GM13977 (cell line): ENCODE measurements around the gene CNDP1.

Experiments used
- DNase-seq: peaks from one replicate; pipeline ENCODE4 v3.0.0; 2012; ENCODE audit warnings: low spot score
- in situ Hi-C: fragments of 300-500 bp; cut with MboI; formaldehyde crosslinking; loops from one replicate; pipeline ENCODE4 v1.12.0; 2022; ENCODE audit warnings: low sequenced_read_pairs, low pct_unique_long_range_greater_than_20kb, mixed read lengths, inconsistent platforms; ENCODE audit not compliant: unreplicated experiment
- TF ChIP-seq, protein P1 (sequence below): IDR thresholded peaks from 2 replicates; pipeline ENCODE4 v1.5.1; 2012; ENCODE audit warnings: mild to moderate bottlenecking, control low read depth; ENCODE audit not compliant: insufficient read depth; ENCODE audit errors: extremely low read depth, missing control alignments

The CNDP1 gene

DNA sequence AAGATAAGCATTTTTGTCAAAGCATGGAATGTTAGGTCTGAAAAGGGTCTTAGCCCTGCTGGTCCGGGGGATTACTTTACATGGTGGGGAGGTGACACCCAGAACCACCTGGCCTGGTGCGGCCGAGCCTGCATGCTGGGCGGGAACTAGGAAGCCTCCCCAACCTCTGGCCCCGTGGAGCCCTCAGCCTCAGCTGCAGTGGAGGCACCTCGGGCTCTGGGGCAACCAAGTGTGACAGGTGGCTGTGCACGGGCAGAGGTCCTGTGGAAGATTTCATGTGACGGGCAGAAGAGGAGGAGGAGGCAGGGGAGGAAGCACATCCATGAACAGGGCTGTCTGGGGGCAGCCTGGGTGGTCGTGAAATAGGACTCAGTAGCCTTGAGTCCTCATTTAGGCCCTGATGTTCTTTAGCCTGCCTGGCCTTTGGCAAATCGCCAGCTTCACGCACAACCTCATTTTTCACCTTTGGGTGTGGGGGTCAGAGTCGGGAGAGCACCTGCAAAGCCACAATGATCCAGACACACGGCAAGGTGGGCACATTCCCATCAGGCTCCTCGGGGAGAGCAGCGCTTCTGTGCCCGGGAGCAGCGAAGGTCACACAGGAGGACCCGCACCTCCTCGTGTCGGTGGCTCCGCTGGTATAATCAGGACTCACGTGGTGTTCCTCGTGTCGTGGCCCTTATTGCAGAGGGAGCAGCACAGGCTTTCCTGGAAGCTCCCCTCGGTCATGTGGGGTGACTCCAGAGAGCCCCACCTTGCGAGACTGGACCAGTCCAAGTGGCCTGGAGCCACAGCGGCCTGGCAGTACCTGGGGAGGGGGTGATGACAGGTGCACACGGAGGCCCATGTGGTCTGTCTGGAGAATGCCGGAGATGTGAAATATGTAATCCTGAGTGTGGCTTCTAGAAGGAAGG lies 24.2 kb upstream of the CNDP1 start:
- no peak for DNase-seq
- TF ChIP-seq, protein P1, sequence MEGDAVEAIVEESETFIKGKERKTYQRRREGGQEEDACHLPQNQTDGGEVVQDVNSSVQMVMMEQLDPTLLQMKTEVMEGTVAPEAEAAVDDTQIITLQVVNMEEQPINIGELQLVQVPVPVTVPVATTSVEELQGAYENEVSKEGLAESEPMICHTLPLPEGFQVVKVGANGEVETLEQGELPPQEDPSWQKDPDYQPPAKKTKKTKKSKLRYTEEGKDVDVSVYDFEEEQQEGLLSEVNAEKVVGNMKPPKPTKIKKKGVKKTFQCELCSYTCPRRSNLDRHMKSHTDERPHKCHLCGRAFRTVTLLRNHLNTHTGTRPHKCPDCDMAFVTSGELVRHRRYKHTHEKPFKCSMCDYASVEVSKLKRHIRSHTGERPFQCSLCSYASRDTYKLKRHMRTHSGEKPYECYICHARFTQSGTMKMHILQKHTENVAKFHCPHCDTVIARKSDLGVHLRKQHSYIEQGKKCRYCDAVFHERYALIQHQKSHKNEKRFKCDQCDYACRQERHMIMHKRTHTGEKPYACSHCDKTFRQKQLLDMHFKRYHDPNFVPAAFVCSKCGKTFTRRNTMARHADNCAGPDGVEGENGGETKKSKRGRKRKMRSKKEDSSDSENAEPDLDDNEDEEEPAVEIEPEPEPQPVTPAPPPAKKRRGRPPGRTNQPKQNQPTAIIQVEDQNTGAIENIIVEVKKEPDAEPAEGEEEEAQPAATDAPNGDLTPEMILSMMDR = no peak
- in situ Hi-C loops = no loop called here

DNA sequence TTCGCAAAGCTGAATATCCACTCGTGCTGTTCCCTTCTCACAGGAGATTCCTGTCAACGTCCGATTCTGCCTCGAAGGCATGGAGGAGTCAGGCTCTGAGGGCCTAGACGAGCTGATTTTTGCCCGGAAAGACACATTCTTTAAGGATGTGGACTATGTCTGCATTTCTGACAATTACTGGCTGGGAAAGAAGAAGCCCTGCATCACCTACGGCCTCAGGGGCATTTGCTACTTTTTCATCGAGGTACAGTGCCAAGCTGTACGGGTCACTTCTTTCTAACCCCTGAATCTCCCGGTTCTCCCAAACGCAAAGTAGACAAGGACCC lies 23.6 kb upstream of the CNDP1 start:
- TF ChIP-seq, protein P1 = no peak
- DNase-seq = no peak
- in situ Hi-C loops = no loop called here

DNA sequence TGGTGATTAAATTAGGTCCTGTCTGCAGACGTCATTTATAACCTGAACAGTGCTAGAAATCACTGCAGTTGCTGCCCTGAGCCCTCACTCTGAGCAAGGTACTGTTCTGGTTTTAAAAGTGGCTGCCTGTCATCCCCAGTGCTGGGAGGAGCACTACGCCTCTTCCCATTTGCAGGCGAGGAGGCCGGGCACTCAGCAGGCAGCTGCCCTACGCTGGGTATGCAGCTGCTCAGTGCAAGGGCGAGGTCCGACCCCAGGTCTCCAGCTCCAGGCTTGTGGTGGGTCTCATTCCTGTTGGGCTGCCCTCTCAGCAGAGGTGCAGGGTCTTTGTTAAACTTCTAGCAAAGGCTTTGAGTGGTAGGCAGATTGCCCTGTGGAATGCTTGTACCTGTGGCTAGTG lies 22.5 kb upstream of the CNDP1 start:
- in situ Hi-C loops = no loop called here
- DNase-seq = no peak

DNA sequence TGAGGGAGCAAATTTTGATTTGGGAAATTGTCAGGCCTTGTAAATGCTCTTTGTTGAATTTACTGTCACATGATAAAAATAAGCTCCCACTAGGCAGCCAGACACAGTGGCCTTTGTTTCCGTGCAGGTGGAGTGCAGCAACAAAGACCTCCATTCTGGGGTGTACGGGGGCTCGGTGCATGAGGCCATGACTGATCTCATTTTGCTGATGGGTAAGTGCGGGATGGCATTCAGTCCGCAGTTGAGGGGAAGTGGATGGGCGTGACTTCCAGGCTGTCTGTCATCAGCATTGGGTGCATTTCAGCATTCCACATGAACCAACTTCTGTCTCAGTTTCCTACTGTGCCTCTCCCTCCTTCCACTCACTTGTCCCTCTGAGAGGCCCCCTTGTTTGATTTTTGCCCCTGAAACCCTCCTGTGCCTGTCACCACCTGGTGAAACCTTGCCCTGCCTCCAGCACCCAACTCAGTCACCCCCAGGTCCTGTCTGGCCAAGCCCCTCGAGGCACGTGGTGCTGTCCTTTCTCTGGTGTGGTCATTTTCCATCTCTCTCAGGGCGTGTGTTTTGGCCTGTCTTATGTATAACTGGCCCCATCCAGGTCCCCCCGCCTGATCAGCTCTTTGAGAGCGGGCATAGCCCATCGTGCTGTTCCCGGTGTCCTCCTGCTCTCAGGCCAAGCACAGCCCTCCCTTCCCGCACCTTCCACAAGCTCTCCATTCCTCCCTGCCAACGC lies 21.8 kb upstream of the CNDP1 start:
- in situ Hi-C loops = no loop called here
- no peak for DNase-seq
- TF ChIP-seq, protein P1 = no peak

More for the DNA sequence above, 22.5 kb upstream of the CNDP1 start:
- TF ChIP-seq, protein P1 = no peak

DNA sequence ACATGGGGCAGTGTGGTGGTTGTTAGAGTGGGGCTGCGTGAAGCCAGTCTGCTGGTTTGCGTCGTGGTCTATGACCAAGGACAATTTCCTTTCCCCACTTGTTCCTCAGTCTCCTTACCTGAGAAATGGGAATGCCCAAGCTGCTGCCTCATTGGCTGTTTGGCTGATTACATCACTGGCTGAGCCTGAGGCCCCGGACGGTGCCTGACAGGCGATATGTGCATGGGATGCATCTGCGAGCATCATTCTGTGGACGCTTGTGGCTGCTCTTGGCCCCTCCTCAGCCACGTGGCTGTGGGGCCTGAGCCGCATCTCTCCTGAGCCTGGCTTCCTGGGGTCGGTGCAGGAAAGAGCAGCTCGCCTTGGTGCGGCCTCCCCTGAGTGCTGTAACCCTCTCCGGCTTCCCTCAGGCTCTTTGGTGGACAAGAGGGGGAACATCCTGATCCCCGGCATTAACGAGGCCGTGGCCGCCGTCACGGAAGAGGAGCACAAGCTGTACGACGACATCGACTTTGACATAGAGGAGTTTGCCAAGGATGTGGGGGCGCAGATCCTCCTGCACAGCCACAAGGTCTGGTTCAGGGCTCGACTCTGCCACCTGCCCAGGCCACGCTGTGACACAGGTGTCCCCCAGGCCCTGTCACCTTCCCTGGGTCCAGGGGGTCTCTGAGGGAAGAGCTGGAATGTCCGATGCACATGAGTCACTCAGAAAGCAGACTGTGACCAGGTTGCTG lies 21.0 kb upstream of the CNDP1 start:
- in situ Hi-C loops = no loop called here
- no peak for DNase-seq
- TF ChIP-seq, protein P1 = no peak

DNA sequence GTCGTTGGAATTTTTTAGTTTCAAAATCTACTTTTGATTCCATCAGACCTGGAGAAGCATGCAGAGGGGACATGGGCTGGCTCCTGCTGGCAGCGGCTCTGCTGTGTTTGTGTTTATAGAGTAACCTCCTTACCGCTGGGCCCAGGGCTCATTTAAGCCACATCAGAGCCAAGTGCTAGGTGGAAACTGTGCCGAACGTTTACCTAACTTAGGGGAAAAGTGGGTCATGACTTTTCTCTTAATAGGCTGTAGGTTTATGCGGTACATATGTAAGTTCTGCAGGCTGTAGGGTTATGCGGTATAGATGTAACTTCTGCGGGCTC lies 20.5 kb upstream of the CNDP1 start:
- TF ChIP-seq, protein P1 = no peak
- no peak for DNase-seq
- in situ Hi-C loops = no loop called here
